GM23248 (cell line): ENCODE data around the gene ZDHHC22.

Experiments used
- EZH2 ChIP-seq: fragments of 200-600 bp; sonication (generic); IDR thresholded peaks from 2 replicates; pipeline ENCODE4 v1.6.1; 2018; ENCODE audit warnings: antibody characterized with exemption, mild to moderate bottlenecking; ENCODE audit not compliant: insufficient read depth, poor library complexity, severe bottlenecking
- EZH2phosphoT487 ChIP-seq: fragments of 200-600 bp; sonication (generic); IDR thresholded peaks from 2 replicates; pipeline ENCODE4 v1.6.1; 2018; ENCODE audit warnings: antibody characterized with exemption, moderate library complexity, mild to moderate bottlenecking, low read depth; ENCODE audit not compliant: insufficient read depth

- no peak for TF ChIP-seq EZH2
- TF ChIP-seq EZH2phosphoT487: no peak
Observed at GRCh38 chr14:77131206-77131605, 10.4 kb downstream of the ZDHHC22 start.
